ENCODE measurements around the gene IDH3A. TPM values are rescaled to one million over a fixed set of nuclear protein-coding genes. Genes with fewer than 3 reads are reported as not detected.

Gene IDH3A
- total and polyA plus RNA-seq, 7 donors: 74.9 to 106 (median 85.1) TPM

DNA sequence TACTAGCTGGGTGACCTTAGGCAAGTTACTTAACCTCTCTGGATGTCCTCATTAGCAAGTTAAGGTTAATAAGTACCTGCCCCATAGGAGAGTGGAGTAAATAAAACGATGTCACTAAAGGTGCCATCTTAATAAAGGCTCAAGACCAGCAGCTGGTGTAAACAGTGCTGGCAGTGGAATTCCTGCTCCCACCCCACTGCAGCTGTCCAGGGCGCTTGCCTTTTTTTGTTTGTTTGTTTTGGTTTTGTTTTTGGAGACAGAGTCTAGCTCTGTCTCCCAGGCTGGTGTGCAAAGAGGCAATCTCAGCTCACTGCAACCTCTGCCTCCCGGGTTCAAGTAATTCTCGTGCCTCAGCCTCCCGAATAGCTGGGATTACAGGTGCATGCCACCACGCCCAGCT is 28.9 kb downstream of the IDH3A start:
- intact Hi-C loops (cut with DNase I): no loop called here
- no peaks in the 10 kb centered on the region for H3K4me1 ChIP-seq
- H3K36me3 ChIP-seq: no peaks in the 10 kb centered on the region
- no peaks in the 10 kb centered on the region for H3K27me3 ChIP-seq
- no peak overlapping the region for H3K27ac ChIP-seq
- 65 to 84% methylated on average over 6 of the region's 6 CpGs for WGBS, 2 donors
- no peak overlapping the region for H3K4me3 ChIP-seq
- no peaks in the 10 kb centered on the region for H3K9me3 ChIP-seq
- TF ChIP-seq EP300 (IDR thresholded peaks at IDR 0.05) (no peak), POLR2A (IDR thresholded peaks at IDR 0.05) (no peak), CTCF (IDR thresholded peaks at IDR 0.05) (no peak), POLR2AphosphoS5 (IDR thresholded peaks at IDR 0.05) (no peak)
- DNase-seq: no peak

DNA sequence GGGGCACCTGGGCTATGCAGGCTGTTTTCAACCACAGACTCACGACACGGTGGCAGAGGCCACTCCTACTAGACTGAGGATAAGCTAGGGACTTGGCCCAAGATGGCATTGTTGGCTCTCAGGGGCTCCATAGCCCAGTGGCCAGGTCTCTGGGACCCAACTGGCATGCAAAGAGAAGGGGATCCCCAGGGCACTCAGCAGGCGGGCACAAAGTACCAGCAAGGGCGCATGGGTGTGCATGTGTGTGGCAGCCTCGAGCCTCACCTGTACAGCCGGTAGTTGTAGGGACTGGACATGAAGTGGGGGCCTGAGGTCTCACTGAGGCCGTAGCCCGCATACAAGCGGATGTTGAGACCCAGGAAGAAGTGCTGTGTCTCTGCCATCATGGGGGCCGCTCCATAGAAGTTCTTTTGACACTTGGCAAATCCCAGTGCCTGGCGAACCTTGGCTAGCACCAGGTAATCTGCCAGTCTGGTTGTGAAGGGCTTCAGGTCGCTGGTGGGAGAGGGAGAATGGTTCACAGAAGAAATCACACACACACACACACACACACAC is 30.2 kb downstream of the IDH3A start:
- Histone ChIP-seq H3K4me3 (no peak overlapping the region), H3K27me3 (no peaks in the 10 kb centered on the region), H3K4me1 (no peaks in the 10 kb centered on the region), H3K27ac (no peak overlapping the region), H3K36me3 (no peaks in the 10 kb centered on the region), H3K9me3 (no peaks in the 10 kb centered on the region)
- no peak for TF ChIP-seq POLR2A (IDR thresholded peaks at IDR 0.05)
- no peak for TF ChIP-seq EP300 (IDR thresholded peaks at IDR 0.05)
- no peak for TF ChIP-seq POLR2AphosphoS5 (IDR thresholded peaks at IDR 0.05)
- intact Hi-C loops (cut with DNase I): no loop called here
- no peak for DNase-seq
- 89 to 90% methylated on average over 12 of the region's 12 CpGs for WGBS, 2 donors

DNA sequence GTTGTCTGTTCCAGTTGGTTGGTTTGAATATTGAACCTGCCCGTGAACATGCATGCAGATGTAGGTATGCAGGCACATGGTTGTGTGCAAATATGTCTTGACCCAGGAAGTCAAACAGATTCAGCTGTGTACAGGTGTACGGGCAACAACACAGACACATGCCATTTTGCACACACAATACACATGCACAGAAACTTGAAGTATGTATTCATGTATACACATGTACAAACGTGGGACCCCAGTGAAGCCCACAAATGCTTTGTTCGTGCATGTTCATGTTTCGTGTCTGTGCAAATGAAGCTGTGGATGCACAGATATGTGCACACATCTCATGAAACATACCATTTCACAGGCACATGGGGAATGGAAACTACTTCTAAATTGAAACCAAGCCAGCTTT is 30.7 kb downstream of the IDH3A start:
- no peaks in the 10 kb centered on the region for H3K27me3 ChIP-seq
- H3K4me1 ChIP-seq: no peaks in the 10 kb centered on the region
- H3K9me3 ChIP-seq: no peaks in the 10 kb centered on the region
- no peaks in the 10 kb centered on the region for H3K36me3 ChIP-seq
- TF ChIP-seq POLR2A (IDR thresholded peaks at IDR 0.05): no peak
- no peak for TF ChIP-seq POLR2AphosphoS5 (IDR thresholded peaks at IDR 0.05)
- no peak for TF ChIP-seq CTCF (IDR thresholded peaks at IDR 0.05)
- no peak for TF ChIP-seq EP300 (IDR thresholded peaks at IDR 0.05)
- H3K27ac ChIP-seq: no peak overlapping the region
- H3K4me3 ChIP-seq: no peak overlapping the region
- no peak for DNase-seq
- WGBS, 2 donors: 88 to 90% methylated on average over 5 of the region's 5 CpGs
- intact Hi-C loops (cut with DNase I): no loop called here

DNA sequence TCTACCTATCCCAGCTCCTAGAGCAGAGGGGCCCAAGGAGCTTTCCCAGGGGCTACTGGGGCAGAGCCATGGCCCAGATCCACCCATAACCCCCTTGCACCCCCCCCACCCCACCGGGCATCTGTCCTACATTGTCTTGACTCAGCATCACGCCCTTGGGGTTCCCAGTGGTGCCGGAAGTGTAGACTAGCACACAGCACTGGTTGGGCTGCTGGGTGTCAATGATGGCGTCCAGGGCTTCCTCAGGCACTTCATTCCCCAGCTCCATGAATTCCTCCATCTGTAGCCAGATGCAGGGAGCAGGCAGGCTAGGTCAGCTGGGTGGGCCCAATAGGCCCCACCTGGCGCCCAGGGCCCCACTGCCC is 33.2 kb downstream of the IDH3A start:
- intact Hi-C loops (cut with DNase I): no loop called here
- no peaks in the 10 kb centered on the region for H3K4me1 ChIP-seq
- H3K27me3 ChIP-seq: no peaks in the 10 kb centered on the region
- TF ChIP-seq EP300 (IDR thresholded peaks at IDR 0.05) (no peak), POLR2A (IDR thresholded peaks at IDR 0.05) (no peak), CTCF (IDR thresholded peaks at IDR 0.05) (no peak), POLR2AphosphoS5 (IDR thresholded peaks at IDR 0.05) (no peak)
- no peak for DNase-seq
- WGBS, 2 donors: 95 to 96% methylated on average over 5 of the region's 5 CpGs
- H3K4me3 ChIP-seq: no peak overlapping the region
- H3K9me3 ChIP-seq: no peaks in the 10 kb centered on the region
- H3K36me3 ChIP-seq: no peaks in the 10 kb centered on the region
- no peak overlapping the region for H3K27ac ChIP-seq

DNA sequence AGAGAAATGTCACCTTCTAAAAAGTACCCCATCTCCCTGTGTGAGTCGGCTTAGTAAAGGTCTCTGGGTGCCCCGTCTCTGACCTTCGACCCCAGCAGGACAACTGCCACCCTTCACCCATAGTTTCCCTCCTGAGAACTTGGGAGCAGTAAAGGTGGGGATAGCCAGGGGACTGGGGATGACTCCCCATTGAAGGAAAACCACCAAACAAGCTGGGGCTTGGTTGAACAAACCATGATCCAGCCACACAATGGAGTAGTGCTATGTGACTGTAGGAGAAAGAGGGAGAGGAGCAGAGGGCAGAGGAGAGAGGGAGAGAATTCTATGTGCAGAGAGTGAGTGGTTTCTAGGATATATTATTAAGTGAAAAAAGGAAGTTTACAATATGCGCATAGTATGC is 33.7 kb downstream of the IDH3A start:
- 92 to 96% methylated on average over 4 of the region's 4 CpGs for WGBS, 2 donors
- Histone ChIP-seq H3K4me1 (no peaks in the 10 kb centered on the region), H3K36me3 (no peaks in the 10 kb centered on the region), H3K9me3 (no peaks in the 10 kb centered on the region), H3K27me3 (no peaks in the 10 kb centered on the region), H3K27ac (no peak overlapping the region), H3K4me3 (no peak overlapping the region)
- TF ChIP-seq POLR2AphosphoS5 (IDR thresholded peaks at IDR 0.05) (no peak), POLR2A (IDR thresholded peaks at IDR 0.05) (no peak)
- no peak for DNase-seq
- intact Hi-C loops (cut with DNase I): no loop called here

Data from sigmoid colon (tissue), 7 donors.